Stimulated activated CD8-positive, alpha-beta memory T cell treated with anti-CD3 and anti-CD28 coated beads, Interleukin-7, amount 100 ng/mL, for 24 hours (primary cell): ENCODE measurements around the gene WNT11.

ENCODE experiments used
- DNase-seq: peaks from one replicate; pipeline ENCODE4 v3.0.0-alpha.2; 2020; ENCODE audit warnings: low read depth

WNT11 gene

DNA sequence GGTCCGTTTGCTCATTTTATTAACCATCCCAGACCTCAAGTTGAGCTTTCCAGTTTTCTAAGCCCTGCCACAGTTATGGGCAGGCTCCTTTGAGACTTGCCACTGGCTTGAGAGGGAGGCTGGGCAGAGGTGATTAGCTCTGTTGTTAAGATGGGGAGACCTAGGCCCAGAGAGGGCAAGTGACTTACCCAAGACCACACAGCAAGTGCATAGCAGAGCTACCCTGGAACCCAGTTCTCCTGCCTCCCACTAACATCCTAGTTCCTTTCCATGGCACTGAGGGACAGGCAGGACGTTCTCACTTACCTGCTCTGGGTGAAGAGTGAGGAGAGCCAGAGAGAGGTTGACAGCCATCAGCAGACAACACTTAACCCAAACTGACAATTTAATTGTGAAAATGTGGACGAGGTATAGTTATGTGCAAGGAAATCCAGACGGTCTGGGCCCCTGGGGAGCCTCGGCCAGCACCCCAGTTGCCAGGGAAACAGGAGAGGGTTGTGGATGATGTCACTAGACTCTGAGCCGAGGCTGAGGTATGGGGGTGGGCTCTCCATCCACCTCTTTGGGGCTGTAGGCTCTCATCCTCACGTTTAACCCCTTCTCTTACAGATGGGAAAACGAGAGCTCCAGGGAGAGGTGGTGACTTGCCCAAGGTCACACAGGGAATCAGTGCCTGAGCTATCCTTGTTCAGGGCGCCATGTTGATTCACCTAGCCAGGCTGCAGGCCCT, 12.3 kb upstream of the WNT11 start:
- DNase-seq, result no peak

DNA sequence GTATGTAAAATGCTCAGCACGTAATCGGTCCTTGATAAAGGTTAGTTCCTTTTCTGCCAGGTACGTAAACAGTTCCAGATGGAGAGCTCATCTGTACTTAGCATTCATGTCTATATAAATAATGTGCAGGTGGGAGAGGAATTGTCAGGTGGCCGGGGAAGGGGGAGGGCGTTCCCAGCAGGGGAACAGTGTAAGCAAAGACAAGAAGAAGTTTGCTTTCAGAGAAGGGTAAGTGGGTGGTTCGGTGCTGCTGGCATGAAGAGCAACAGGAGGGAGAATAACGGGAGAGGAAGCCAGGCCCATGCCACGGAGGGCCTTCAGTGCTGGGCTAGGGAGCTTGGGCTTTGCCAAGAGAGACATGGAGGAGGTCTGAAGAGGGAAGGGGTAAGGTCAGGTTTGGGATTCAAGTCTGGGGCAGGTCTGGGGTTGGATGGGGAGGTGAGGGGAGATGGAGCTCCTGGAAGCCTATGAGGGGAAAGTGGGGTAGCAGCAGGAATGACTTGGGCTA, 11.4 kb upstream of the WNT11 start:
- no peak for DNase-seq

DNA sequence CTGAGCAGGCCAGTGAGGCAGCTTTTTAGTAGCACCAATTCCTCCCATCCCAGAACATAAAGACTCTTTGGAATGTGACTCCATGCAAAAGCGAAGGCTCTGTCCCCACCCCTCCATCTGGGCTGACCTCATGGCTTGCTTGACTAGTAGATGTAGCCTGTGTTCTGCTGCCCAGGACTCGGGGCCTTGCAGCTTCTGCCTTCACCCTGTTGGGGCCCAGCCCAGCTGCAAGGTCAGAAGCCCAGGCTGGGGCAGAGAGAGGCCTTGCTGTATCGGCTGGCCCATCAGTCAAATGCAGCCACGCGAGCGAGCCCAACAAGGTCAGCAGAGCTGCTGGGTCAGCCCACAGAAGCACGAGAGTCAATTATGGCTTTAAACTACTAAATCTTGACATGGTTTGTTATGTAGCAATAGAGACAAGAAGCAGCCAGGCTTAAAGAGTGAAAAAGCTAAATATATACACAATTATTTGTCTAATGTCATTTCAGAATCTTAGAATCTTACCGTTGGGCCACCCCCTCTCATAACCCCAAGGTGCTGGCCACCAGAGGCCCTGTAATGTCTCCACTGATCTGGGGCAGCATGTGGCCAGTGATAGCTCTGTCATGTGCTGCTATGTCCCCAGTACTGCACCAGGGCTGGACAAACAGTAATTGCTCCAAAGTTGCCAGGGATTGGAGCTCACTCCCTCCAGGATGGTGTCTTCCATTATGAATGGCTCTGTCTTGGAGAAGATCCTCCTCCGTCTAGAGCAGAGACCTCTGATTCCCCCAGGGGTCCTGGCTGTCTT, 10.4 kb upstream of the WNT11 start:
- no peak for DNase-seq

DNA sequence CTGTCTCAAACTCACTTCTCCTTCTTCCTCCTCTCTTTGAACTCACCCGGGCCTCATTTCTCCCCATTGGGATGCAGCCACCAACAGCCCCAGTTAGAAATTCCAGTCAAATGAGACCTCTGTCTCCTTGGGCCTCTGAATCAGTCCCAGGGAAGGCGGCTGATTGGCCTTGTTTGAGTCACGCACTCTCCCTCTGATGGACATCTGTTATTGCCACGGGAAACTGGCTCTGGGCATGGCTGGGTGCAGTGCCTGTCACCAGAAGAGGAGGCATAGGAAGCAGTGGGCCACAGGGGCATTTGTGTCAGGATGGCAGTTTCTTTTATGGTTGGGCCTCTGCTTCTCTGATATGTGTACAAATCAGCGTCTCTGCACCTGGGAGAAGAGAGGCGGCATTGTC, 9.6 kb upstream of the WNT11 start:
- DNase-seq, result no peak

DNA sequence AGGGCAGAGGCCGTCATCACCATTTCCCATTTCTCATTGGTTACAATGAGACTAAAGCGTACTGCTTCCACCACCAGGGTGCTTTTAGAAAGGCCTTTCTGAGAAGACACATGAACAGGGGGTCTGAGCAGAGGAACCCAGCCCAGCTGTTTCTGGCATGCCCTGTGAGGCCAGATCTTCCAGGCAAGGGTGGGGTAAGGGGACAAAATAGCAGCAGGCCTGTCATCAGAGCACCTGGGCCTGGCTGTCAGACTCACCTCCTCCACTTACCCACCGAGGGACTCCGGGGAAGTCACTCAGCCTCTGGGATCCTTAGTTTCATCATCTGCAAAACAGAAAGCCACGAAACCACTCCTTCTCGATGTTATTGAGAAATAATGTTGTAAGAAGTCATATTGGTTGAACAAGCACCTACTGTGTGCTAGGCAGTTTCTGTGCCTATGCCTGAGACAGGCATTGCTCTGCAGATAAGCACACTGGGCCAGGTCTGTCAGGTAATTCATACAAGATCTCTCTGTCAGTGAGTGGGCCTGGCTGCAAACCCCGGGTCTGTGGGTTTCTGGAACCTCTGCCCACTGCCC, 8.8 kb upstream of the WNT11 start:
- no peak for DNase-seq

DNA sequence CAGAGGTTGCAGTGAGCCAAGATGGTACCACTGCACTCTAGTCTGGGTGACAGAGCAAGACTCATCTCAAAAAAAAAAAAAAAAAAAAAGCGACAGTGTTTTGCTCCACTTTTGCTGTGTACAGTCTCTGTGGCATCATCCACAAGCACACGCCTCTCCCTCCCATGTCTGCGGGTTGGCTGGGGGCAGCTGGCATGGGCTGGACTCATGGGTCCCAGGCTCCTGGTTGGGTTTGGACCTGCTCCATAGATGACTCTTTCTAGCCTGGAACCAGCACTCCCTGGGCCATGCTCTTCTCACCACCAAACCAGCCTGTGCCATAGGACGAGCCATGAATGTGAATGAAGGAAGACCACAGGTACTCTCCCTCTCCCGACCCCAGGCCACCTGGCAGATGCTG, 7.9 kb upstream of the WNT11 start:
- no peak for DNase-seq

DNA sequence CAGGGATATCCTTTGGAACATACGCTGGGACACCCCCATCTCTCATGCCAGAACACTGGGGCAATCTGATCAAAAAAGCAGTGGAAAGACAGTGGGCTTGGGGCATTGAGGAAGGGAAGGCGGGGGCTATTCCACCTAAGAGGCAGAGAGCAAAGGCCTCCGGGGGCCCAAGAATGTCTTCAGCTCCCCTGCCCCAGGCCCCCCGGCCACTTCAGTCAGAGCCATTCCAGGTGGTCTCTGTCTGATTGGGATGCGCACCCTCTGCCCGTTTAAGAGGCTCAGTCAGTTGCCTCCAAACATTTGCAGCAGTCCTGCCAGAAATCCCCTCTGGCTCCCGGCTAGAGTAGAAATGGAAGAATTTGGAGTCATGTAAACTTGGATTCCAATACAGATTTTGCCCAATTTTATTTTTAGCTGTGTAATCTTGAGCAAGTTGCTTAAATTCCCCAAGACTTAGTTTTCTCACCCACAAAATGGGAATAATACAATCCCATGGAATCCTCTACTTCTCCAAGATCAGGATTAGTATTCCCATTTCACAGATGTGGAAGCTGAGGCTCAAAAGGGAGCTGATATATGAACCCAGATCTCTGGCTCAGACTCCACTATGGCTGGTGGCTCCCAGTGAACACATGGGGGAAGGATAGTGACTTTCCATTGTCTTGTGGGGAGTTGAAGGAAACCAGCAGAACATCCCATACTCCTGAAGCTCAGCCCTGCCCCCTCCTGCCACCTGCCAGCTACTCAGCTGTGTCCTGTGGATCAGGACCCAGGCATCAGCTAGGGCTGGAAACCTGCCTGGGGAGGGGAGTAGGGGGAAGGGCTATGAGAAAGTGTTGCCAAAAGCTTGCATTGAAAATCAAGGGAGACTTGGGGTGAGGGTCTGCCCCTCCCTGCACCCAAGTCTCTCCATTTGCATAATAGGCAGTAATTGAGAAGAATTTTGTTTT, 6.1 kb upstream of the WNT11 start:
- DNase-seq, result no peak

DNA sequence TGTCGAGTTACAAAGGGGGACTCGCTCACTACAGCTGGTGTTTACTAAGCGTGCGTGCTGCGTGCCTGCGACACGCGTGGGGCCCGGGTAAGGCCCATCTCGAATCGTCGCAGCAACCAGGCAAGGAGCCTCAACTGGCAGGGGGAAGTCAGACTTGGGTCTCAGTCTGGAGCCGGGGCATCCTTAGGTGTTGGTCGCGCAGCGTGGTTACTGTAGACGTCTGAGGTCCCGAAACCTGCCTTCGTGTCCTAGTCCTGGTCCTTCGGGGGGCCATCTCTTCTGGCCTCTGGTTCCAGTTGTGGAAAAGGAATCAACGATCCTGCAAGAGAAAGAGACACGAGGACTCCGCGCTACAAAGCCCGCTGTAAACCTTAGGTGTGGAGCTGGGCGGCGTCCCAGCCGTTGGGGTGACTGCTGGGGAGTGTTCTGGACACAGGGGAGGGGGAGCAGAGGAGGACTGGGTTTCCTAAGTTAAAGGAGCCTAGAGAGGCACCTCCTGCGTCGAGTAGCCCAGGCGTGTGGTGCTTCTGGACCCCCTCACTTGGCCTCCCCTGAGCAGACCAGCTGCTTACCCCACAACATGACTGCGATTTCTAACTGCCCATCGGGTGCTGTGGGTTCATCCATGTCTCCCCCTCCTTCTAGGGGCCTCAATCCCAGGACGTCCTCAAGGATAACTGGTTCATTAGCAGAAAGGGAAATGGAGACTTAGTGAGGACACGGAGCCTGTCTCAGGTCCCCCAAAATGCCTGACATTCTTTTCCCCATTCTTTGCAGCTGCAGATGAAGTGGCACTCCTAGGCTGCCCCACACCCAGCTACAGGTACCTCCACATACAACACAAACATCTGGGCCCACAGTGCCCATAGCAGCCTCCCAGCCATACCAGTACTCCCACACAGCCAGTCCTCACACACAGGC, 4.9 kb upstream of the WNT11 start:
- no peak for DNase-seq

DNA sequence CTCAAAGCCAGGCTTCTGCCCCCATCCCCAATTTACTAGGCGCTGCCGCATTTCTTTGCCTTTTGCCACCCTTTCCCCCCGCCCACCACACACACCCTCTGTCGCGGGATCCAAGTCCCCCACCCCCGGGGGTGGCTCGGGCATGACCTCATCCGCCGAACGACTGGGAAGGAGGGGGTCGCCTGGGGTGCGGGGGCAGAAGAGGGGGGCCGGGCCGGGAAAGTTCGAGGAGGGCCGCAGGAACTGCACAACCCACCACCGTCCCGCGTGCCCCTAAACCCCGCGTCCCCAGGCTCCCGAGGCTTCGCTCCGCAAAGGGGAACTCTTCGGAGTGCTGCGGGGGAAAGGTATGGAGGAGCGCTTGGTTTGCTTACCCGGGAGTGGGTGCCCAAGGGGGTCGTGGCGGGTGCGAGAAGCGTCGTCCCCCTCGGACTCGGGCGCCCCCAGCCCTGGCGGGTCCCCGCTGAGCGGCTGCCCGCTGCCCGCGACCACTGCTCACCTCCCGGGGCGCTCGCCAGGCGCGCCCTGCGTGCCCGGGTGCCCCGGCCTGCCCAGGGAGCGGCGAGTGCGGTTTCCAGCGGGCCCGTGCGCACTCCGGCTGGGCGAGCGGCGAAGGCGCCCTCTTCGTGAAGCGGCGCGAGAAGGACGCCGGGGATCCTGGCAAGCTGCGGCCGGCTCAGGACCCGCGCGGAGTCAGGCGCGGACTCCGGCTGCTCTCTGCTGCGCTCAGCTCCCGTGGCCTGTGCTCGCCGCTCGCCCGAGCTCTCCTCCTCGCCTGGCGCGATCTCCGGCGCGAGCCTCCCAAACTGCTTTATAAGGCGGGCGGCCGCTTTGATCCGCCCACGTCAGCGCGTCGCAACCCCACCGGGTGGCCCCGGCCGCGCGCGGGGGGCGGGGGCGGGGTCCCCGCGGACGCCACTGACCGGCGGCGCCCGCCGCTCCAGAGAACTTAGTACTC, 4.0 kb upstream of the WNT11 start:
- no peak for DNase-seq

DNA sequence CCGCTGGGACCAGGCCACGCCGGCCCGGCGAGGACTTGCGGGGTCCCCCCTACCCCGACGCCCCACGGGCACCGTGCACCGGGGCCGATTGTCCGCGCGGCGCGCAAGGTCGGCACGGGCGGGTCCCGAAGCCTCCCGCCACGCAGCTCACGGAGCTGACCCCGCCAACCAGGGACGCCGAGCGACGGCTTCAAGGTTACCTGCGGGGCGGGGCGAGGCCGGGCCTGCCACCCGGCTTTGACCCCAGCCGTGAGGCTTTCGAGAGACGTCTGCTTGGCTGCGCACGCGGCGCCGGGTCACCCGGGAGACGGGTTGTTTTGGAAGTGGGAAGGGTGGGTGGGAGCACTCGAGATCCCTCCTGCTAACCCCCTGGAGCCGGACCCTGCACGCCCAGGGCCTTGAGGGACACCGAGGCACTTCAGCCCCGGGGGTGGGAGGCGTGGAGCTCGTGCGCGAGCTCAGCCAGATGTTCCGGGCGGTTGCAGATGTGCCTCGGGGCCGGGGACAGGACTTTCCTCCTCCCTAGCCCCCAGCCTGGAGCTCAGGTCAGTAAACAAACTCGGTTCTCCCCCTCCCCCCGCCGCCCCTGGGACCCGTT, 3.2 kb upstream of the WNT11 start:
- no peak for DNase-seq

DNA sequence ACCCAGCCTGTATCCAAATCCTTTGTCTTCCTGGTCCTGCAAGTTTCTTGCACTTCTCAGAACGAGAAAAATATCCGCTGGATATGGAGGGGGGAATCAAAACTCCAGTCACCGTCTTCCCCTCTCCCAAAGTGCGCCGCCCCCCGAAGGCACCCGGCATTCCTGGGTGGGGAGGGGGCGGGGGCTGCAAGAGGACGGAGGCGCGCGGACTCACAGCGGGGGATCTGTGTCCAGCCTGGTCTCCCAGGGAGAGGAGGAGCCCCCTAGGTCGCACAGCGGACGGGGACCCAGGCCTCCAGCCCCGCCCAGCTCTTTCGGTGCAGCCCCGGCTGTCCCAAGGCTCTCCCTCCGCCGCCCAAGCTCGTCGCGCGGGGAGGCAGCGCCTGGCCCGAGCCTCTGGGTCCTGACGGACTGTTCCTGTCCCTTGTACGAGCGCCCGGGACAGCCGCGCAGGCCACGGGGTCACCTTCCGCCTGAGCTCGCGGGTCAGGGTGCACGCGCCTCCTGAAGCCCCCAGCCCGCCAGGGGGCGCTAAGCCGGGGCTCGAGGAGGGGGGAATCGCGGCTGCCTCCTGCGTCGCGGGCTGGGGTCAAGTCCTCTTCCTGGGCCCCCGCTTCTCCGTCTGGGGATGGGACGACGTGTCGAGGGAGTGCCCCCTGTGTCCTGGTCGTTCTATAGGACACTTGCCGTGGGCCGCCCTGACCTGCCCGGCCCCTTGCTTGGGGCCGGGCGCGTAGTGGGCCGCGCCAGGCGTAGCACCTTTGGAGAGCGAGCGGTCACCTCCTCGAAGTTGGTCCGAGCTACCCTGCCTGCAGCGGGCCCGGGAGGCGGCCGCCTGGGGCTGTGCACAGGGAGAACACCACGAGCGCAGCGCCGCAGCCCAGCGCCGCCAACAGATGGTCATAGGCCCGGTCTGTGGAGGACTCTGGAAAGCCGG, 2.4 kb upstream of the WNT11 start:
- peak; percentile 62 for DNase-seq

DNA sequence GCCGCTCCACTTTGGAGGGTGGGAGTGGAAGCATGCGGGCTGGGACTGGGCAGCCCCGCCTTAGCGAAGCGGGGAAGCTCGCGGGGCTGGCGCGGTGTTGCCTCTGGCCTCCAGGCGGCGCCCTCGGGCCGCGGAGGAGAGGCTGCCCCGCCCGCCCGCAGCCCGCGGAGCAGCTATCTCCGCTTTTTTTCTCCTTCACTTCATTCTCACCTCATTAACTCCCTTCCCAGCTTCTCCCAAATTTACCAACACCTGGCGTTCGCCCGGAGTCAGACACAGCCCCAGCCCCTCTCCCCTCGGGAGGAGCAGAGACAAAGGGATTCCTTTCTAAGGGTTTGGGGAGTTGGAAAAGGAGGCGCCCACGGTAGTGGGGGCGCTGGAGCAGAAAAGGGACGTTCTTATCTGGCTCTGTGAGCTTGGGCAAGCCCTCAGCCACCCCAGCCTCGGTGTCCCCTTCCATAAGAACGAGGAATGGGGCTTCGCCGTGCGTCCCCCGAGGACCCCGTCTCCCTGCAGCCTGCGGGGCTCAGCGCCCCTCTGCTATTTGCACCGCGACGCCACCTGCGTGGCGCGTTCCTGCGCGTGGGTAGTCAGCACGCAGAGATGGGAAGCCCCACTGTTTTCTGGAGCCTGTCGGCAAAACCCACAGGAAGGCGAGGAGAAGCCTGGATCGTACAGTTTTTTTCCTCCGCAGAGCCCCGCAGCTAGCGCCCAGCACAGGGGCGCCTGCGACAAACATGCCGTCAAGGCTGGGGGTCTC, 1.5 kb upstream of the WNT11 start:
- peak; percentile 54 for DNase-seq

DNA sequence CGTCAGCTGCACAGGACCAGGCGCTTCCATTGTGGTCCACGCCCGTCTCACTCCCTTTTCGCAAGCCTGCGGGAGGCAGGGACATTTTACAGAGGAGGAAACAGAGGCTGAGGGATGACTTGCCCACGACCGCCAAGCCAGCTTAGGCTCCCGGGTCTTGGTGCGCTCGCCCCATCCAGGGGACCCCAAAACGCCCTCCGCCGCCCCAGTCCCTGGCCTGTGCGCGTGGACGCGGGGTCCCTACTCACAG, 300 bp downstream of the WNT11 start:
- DNase-seq, result no peak

DNA sequence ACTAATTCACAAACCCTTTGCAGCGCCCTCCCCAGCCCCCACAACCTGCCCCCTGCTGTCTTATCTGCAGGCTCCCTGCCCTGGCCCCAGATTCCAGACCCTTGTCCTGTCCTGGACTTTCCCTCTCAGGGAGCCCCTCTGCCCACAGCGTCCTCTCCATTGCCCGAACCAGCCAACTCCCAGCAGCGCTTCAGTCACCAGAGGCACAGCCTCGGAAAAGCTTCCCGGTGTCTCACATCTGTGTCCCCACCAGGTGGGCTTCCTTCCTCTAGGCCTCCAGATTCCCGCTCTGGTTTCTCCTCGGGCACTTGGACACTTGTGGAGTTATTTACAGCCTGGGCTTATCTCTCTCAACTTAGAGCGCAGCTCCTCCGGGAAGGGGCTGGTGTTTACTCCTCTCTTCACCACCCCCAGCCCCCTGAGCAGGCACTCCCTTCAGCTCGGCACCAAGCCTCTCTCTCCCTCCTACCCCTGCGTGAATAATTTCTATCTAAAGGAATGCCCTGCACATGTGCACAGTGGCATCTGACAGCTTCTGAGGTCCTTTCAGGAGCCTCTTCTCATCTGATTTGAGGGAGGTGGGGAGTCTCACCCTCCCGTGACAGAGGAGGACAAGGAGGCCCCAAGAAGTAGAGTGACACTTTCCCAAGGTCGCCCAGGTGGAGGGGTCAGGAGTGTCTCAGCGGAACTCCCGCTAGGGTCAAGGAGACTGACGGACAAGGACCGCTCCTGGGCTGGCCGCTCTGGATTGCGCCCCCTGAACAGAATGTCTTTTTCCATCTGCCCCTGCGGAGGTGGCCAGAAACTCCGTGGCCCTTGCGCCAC, 838 bp downstream of the WNT11 start:
- no peak for DNase-seq

DNA sequence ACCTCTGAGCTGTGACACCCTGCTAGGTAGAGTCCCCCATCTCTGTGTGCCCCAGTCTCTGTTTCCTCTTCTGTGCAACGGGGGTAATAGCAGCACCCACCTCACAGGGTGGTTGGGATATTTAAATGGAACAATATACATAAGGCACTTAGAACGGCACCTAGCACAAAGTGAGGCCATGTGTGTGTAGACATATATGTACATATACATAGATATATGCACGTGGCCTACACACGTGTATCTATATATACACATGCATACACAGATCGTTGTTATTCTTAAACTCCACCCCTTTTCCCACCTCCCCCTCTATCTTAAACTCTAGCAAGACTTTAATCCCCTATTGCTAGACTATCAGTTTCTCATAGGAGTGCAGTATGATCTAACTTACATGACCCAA, 2.4 kb downstream of the WNT11 start:
- no peak for DNase-seq

DNA sequence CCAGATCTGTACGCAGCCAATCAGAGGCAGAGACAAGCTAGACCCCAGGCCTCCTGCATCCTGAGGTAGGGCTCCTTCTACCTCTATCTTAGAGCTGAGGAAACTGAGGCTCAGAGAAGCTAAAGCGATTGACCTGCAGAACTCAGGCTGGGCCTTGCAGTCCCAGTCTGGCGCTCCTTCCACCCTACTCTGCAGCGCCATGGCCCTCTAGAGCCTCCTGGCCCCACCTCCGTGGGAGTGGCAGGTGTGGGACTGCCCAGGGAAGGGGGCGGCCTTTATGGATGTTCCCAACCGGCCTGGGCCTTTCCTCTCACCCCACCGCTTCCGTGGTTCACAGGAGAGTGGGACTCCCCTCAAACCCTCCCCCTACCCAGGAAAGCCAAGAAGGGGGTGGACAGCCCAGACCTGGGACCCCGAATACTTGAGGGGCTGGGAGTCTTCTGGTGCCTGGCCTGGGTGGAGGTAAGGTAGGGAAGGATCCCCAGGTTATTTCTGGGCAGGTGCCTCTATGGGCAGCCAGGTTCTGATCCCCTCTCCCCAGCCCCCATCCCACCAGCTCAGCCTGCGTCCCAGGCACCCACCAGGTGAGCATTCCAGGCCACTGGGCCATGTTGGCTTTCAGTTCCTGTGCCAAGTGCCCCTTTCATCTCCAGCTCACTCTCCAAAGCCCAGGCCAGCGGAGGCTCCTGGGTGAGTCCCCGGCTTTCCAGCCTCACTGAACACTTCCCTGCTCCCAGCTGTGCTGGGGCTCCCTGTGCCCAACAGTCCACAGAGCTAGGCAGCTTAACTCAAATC, 3.0 kb downstream of the WNT11 start:
- no peak for DNase-seq
